ENCODE data around the gene SAMD7.

The SAMD7 gene

DNA sequence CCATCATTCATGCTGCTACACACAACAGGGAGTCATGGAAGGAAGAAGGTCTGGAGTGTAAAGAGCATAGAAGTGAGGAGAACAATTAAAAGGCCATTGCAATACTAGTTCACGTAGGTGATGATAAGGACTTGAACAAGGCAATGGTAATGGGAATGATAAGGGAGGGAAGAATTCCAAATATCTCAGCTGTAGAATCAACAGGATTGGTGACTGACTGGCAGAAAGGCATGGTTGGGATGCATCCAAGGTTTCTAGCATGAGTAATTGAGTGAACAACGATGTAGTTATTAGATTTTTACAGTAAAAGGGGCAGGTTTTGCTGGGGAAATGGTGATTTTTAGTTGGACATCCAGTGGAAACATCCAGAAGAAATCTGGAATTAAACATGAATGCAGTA lies 52.8 kb downstream of the SAMD7 start:
- Histone ChIP-seq H3K4me3 (no peak overlapping the region), H3K27ac (no peak overlapping the region)

DNA sequence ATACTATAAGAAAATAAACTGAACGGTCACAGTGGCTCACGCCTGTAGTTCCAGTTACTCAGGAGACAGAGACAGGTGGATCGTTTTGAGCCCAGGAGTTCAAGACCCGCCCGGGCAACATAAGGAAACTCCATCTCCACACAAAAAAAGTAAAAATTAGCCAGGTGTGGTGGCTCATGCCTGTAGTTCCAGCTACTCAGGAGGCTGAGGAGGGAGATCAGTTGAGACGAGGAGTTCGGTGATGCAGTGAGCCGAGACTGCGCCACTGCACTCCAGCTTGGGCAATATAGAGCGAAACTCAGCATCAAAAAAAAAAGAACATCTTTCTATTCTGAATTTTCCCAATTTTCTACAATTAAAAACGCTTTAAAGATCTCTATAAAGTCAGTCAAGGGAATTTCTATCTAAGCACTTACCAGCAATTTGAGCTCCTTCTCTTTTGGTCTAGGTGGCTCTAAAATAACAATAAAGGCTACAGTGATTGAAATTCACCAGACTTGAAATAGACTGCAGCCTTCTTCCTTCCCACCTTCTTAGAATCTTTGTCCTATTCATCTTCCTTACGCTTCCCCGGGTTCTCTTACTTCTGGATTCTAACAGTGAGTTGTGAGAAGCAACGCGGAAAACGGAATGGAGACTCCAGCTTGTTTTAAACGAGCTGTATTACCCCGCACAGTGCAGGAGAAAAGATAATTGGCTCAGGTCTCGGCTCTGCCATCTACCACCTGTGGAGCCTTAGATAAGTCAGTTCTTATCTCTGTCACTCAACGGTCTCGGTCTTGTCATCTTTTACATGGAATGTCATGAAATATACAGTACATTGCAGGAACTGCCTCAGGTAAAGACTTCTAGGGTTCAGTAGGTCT lies 54.4 kb downstream of the SAMD7 start:
- H3K27ac ChIP-seq = peak overlapping the region; percentile 50 to 100 (median 96)
- peak overlapping the region; percentile 55 to 96 (median 88) for H3K4me3 ChIP-seq

DNA sequence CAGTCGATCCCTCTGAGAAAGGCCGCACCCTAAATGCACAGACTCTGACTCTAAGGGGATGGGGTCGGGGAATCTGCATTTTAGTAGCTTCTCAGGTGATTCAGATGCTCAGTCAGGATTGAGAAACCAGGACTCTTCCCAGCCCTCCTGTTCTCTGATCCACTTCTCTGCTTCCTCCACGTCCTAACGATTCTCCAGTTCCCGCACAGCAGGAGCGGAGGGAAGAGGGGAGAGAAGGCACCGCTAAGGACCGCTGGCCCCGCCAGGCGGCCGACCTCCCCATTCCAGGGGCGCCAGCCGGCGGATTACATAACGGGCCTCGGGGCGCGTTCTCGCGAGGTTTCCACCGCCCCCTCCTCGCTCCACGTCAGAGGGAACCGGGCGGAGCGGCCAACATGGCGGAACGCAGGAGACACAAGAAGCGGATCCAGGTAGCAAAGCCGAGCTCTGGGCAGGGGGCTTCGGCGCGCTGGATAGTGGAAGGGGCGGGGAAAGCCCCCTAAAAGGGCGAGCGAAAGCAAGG lies 55.1 kb downstream of the SAMD7 start, which contains the start of gene SEC62:
TSS of gene SEC62 (plus strand) at position 380 of the 523 bp plus-strand sequence. CDS start at position 396, 16 bp downstream.
- peak within 1 kb of the TSS; percentile 90 to 100 (median 97) for H3K27ac ChIP-seq

DNA sequence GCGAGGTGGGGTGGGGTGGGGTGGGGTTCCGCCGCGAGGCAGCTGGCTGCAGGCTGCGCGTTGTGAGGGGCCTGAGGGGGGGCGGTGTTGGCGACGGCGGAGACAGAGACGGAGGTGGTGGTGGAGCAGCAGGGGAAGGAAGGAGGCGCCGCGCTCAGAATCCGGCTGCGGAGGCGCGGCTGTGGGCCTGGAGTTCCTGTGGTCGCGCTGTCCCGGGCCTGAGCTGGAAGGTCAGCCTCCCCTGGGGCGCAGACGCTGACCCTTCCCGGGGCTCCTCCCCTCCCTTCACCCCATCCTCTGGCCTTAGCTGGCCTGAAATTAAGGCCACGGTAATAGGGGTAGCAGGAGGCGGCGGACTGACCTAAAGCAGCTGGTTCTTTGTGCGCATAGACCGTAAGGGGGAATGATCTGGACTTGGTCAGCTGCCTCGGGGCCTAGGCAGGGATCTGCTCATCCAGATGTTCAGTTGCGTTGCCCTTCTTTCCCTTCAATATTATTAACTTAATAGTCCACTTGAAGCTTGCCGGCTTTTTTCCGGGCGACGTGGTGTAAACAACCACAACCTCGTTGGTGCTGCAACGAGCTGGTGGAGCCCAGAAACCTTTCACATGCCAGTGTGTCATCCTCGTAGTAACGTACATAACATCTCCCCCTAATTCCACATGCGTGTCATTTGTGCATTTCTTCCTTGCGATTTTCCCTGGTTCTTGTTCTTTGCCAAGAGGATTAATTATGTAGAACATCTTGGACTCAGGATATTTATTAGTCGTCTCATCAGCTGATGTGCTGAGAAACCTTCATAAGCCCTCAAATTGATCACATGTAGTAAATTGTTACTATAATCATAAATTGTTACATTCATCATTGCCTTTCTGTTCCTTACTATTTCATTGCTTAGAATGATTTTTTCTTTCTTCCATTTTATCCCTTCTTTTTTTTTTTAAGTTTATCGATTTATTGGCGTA lies 55.9 kb downstream of the SAMD7 start:
- Histone ChIP-seq H3K4me3 (peak overlapping the region; percentile 55 to 96 (median 88)), H3K27ac (peak overlapping the region; percentile 90 to 100 (median 97))

More for the DNA sequence above, 55.1 kb downstream of the SAMD7 start, which contains the start of gene SEC62:
- peak within 1 kb of the TSS; percentile 55 to 96 (median 88) for H3K4me3 ChIP-seq

DNA sequence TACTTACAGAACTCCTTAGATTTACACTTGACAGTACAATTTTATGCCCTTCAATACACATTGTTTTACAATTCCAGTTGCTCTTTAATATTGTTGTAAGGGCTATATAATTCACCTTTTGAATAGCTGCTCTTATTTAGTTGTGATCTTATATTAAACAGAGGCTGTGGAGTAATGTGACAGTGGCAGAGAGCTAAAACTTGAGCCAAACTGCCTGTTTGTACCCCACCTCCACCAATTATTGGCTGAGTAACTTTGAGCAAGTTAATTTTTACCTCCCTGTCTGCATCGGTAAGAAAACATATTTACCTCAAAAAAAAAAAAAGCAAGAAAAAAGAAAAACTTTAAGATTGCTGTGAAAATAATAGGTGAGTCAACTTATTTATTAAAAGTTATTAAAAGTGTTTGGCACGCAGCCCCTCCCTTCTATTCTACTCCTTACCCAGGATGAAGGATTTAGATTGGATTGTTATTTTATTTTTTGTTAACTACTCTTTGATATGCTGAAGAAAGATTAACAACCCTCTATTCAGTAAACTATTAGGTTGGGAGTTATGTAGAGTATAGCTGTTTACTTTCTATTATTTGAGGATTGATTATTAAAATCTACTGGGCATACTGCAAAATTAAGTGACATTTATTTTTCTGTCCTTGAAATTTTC lies 57.0 kb downstream of the SAMD7 start:
- Histone ChIP-seq H3K27ac (peak overlapping the region in 2 of 21 experiments; percentile 96 to 99), H3K4me3 (peak overlapping the region in 1 of 7 experiments; percentile 95)

DNA sequence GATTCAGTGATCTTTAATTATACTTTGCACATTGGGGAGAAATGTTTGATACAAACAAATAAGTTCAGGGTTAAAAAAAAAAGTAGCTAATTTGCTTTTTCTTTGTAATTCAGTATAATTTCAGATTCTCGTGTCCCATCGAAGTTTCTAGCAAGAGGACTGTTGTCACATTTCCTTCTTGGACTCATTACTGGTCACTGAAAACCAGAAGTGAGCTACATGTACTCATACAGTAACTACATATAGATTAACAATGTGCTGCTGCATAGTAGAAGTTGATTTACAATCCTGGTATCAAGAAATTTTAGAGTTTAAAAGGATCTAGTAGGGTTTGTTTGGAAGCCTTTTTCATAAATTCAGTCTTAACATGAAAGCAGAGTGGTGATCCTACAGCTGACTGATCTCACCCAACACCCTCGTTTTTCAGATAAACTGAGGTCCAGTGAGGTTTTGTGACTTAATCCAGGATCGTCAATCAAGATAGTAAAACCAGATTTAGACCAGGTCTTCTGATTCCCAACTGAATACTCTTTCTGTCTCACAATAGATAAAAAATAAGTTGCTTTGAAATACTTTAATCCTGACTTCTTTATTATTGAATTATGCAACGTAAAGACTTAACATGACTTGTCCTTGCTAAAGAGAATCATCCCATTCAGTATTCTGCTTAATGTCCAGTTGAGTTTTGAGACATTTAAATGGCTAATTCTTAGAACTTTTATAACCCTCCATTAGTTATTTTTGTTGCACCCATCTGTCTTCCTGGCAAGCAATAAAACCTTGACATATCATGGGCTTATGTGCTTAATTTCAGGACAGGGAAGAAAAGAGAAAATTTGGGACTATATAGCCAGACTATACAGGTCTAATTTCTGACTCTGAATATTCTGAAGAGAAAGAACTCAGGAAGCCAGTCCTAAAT lies 58.1 kb downstream of the SAMD7 start:
- Histone ChIP-seq H3K4me3 (no peak overlapping the region), H3K27ac (peak overlapping the region in 1 of 21 experiments; percentile 22)

DNA sequence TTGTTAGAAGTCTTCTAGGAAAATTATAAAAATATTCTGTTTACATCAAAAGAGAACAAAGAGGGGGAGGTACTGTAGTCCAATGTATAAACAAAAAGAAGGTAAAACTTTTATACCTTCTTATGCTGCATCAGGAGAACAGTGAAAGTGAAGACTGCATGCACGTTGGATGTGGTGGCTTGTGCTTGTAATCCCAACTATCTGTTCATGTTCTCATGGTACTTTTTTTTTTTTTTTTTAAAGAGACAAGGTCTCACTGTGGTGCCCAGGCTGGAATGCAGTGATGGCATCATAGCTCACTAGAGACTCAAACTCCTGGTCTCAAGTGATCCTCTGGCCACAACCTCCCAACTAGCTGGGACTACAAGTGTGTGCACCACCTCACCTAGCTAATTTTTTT lies 59.5 kb downstream of the SAMD7 start:
- H3K27ac ChIP-seq = no peak overlapping the region

DNA sequence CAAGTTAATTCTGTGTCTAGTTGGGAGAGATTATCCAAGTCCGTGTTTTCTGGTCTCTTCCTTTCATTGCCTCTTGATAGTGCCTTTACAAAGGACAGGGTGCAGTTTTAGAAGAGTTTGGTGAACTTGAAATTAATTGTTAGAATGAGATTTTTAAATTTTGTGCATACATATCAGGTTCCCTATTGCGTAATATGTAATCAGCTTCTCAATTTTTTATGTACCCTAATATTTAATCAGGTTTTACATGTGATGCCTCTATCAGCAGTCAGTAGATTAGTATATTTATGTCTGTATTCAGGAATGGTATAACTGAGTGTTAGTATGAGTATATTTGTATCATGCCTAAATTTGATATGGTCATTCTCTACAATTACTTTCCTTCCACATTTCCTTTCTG lies 60.1 kb downstream of the SAMD7 start:
- Histone ChIP-seq H3K27ac (no peak overlapping the region), H3K4me3 (no peak overlapping the region)

More for the DNA sequence above, 59.5 kb downstream of the SAMD7 start:
- H3K4me3 ChIP-seq = no peak overlapping the region

DNA sequence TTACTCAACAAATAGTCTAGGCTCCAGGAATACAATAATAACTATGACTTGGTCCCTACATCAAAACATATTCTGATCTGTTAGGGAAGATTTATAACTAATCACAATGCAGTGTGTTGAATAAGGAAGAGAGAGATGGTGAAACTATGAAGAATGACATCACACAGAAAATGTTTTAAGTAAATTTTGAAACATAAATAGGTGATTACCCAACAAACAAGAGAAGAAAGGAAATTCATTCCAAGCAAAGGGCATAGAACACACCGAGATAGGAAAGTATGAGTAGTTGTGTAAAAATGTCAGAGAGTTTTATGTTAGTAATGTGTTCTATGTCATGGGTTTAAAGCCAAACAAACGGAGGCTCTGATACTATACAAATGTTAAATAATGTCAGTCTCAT lies 68.7 kb downstream of the SAMD7 start:
- no peak overlapping the region for H3K27ac ChIP-seq
- H3K4me3 ChIP-seq = no peak overlapping the region

DNA sequence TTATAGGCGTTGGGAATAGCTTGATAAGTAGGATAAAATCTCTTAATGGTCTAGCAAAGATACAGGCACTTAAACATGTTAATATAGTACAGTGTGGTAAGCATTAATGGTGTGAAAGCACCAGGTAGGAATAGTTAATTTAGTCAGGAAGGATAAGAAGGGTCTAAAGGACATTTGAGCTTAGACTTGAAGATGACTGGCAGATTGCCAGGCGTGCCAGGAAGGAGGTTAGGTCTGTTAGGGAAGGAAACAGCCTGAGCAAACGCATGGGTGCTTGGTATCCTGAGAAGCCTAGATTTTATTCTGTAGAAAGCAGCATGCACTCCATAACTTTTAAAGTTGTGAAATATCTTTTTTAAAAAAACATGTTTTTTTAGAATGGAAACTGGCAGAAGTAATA lies 72.9 kb downstream of the SAMD7 start:
- Histone ChIP-seq H3K4me3 (no peak overlapping the region), H3K27ac (no peak overlapping the region)
